NCI-H345 (cell line): Measurements from ENCODE around the gene PRKG1.
"Not testable (repeated sequence)": the region's sequence is repeated elsewhere in the genome, so short reads cannot be mapped to it uniquely, and the experiment has no call there.

Experiments used
- DNase-seq: peaks from one replicate; lab custom pipeline; 2025; lab: John Stamatoyannopoulos, UW

The PRKG1 gene

GRCh38 chr10:51377932-51378599 is 303.8 kb downstream of the PRKG1 start:
- no peak for DNase-seq

- DNase-seq = no peak
These were observed 307.9 kb downstream of the PRKG1 start for GRCh38 chr10:51382181-51382580.

- DNase-seq = no peak
These were observed 310.7 kb downstream of the PRKG1 start for GRCh38 chr10:51384971-51385370.

- DNase-seq = no peak
These were observed 312.1 kb downstream of the PRKG1 start for GRCh38 chr10:51386248-51386885.

GRCh38 chr10:51389415-51390321 is 315.4 kb downstream of the PRKG1 start:
- DNase-seq = peak; percentile 16

GRCh38 chr10:51393006-51393405 is 318.7 kb downstream of the PRKG1 start:
- not testable (repeated sequence) for DNase-seq

- DNase-seq = no peak
These were observed 319.8 kb downstream of the PRKG1 start for GRCh38 chr10:51394039-51394438.

- no peak for DNase-seq
These were observed 323.0 kb downstream of the PRKG1 start for GRCh38 chr10:51397244-51397643.

- DNase-seq = no peak
These were observed 323.4 kb downstream of the PRKG1 start for GRCh38 chr10:51397695-51398094.

- no peak for DNase-seq
These were observed 325.6 kb downstream of the PRKG1 start for GRCh38 chr10:51399840-51400239.

- no peak for DNase-seq
These were observed 326.3 kb downstream of the PRKG1 start for GRCh38 chr10:51400392-51401096.

GRCh38 chr10:51403521-51403920 is 329.2 kb downstream of the PRKG1 start:
- DNase-seq = no peak

- DNase-seq = no peak
These were observed 331.5 kb downstream of the PRKG1 start for GRCh38 chr10:51405580-51406351.

- no peak for DNase-seq
These were observed 332.3 kb downstream of the PRKG1 start for GRCh38 chr10:51406581-51406980.

GRCh38 chr10:51416494-51416893 is 342.2 kb downstream of the PRKG1 start:
- no peak for DNase-seq

GRCh38 chr10:51419196-51420093 is 345.2 kb downstream of the PRKG1 start:
- no peak for DNase-seq

GRCh38 chr10:51421853-51422252 is 347.6 kb downstream of the PRKG1 start:
- DNase-seq = no peak

- peak; percentile 32 for DNase-seq
These were observed 348.2 kb downstream of the PRKG1 start for GRCh38 chr10:51422311-51423120.

- DNase-seq = no peak
These were observed 348.8 kb downstream of the PRKG1 start for GRCh38 chr10:51423121-51423452.

GRCh38 chr10:51425431-51425830 is 351.1 kb downstream of the PRKG1 start:
- no peak for DNase-seq
